ENCODE results near the gene ABCC4. TPM values are rescaled to one million over a fixed set of nuclear protein-coding genes. Genes with fewer than 3 reads are reported as not detected.
"Not testable (repeated sequence)": the region's sequence is repeated elsewhere in the genome, so short reads cannot be mapped to it uniquely, and the experiment has no call there.

The ABCC4 gene
- total RNA-seq, 6 experiments from 2014 or later = 1.1 to 4.9 (median 3.8) TPM

GRCh38 chr13:95204231-95204765 is 97.0 kb downstream of the ABCC4 start:
- no peaks in the 10 kb centered on the region for H3K27me3 ChIP-seq
- DNase-seq = no peak
- TF ChIP-seq POLR2A (IDR thresholded peaks at IDR 0.05) (no peak), CTCF (IDR thresholded peaks at IDR 0.05) (no peak)
- H3K4me3 ChIP-seq = no peak overlapping the region
- ATAC-seq = no peak
- 75% methylated on average over 7 of the region's 7 CpGs for WGBS (ENCODE audit: insufficient coverage, low coverage, low lambda C conversion rate, missing lambda C conversion rate)
- no peaks in the 10 kb centered on the region for H3K9me3 ChIP-seq
- H3K27ac ChIP-seq = no peak overlapping the region
- H3K36me3 ChIP-seq = no peaks in the 10 kb centered on the region
- no peaks in the 10 kb centered on the region for H3K4me1 ChIP-seq
- intact Hi-C loops (cut with DNase I) = no loop called here

- H3K27me3 ChIP-seq = no peaks in the 10 kb centered on the region
- intact Hi-C loops (cut with DNase I) = no loop called here
- H3K9me3 ChIP-seq = no peaks in the 10 kb centered on the region
- no peaks in the 10 kb centered on the region for H3K36me3 ChIP-seq
- no peak overlapping the region for H3K4me3 ChIP-seq
- TF ChIP-seq CTCF (IDR thresholded peaks at IDR 0.05) (no peak), POLR2A (IDR thresholded peaks at IDR 0.05) (no peak)
- ATAC-seq = no peak
- H3K4me1 ChIP-seq = no peaks in the 10 kb centered on the region
- no peak for DNase-seq
- no peak overlapping the region for H3K27ac ChIP-seq
- WGBS (ENCODE audit: insufficient coverage, low coverage, low lambda C conversion rate, missing lambda C conversion rate) = 88% methylated on average over 11 of the region's 12 CpGs
Measured at GRCh38 chr13:95201814-95202651, 99.2 kb downstream of the ABCC4 start.

GRCh38 chr13:95200386-95200957 is 100.8 kb downstream of the ABCC4 start:
- H3K27me3 ChIP-seq; ATAC-seq; H3K36me3 ChIP-seq; H3K27ac ChIP-seq; H3K4me1 ChIP-seq; H3K9me3 ChIP-seq; DNase-seq; intact Hi-C loops (cut with DNase I); H3K4me3 ChIP-seq: not testable (repeated sequence)
- 85% methylated on average over 12 of the region's 13 CpGs for WGBS (ENCODE audit: insufficient coverage, low coverage, low lambda C conversion rate, missing lambda C conversion rate)

GRCh38 chr13:95199896-95200295 is 101.4 kb downstream of the ABCC4 start:
- 93% methylated on average over 4 of the region's 4 CpGs for WGBS (ENCODE audit: insufficient coverage, low coverage, low lambda C conversion rate, missing lambda C conversion rate)
- Histone ChIP-seq H3K9me3 (no peaks in the 10 kb centered on the region), H3K27ac (no peak overlapping the region), H3K4me3 (no peak overlapping the region), H3K27me3 (no peaks in the 10 kb centered on the region), H3K4me1 (no peaks in the 10 kb centered on the region), H3K36me3 (no peaks in the 10 kb centered on the region)
- intact Hi-C loops (cut with DNase I) = no loop called here
- TF ChIP-seq CTCF (IDR thresholded peaks at IDR 0.05) (no peak), POLR2A (IDR thresholded peaks at IDR 0.05) (no peak)
- ATAC-seq (no peak), DNase-seq (no peak)

- H3K9me3 ChIP-seq; H3K36me3 ChIP-seq; H3K27me3 ChIP-seq; H3K4me3 ChIP-seq; intact Hi-C loops (cut with DNase I); H3K4me1 ChIP-seq; ATAC-seq; H3K27ac ChIP-seq; DNase-seq: not testable (repeated sequence)
- WGBS (ENCODE audit: insufficient coverage, low coverage, low lambda C conversion rate, missing lambda C conversion rate) = 30% methylated on average over 2 of the region's 2 CpGs
Measured at GRCh38 chr13:95198606-95199005, 102.6 kb downstream of the ABCC4 start.
